K562 (cell line): ENCODE data around the gene CFAP141. TPM values are rescaled to one million over a fixed set of nuclear protein-coding genes. Genes with fewer than 3 reads are reported as not detected.

Source experiments
- EHMT2 ChIP-seq: fragments of 450-650 bp; IDR thresholded peaks from 2 replicates; pipeline ENCODE4 v1.6.1; 2018; ENCODE audit warnings: antibody characterized with exemption
- GATA2 ChIP-seq: sonication (generic); formaldehyde crosslinking; IDR thresholded peaks from 2 replicates; pipeline ENCODE4 v1.4.0; 2020; ENCODE audit warnings: mild to moderate bottlenecking, missing genetic modification reagents
- OTX1 ChIP-seq: fragments of 450-650 bp; formaldehyde crosslinking; IDR thresholded peaks from 2 replicates; pipeline ENCODE4 v1.4.0; 2022; ENCODE audit warnings: mild to moderate bottlenecking
- TEAD4 ChIP-seq, 2 experiments: sonication (generic) in 1 of 2; formaldehyde crosslinking in 1 of 2; IDR thresholded peaks; 2 replicates each; pipeline versions ENCODE4 v1.6.1 to v1.8.0; 2012 to 2022; ENCODE audit warnings: borderline replicate concordance in 1 of 2, inconsistent platforms in 1 of 2, low read length in 1 of 2, mild to moderate bottlenecking in 1 of 2, missing genetic modification reagents in 1 of 2
- ZNF224 ChIP-seq: sonication (generic); formaldehyde crosslinking; IDR thresholded peaks from 2 replicates; pipeline ENCODE4 v1.8.0; 2022; ENCODE audit warnings: mild to moderate bottlenecking, missing genetic modification reagents
- ZNF311 ChIP-seq: fragments of 250-450 bp; sonication (Bioruptor Pico); IDR thresholded peaks from 2 replicates; pipeline ENCODE4 v1.4.0; 2020; ENCODE audit warnings: mild to moderate bottlenecking, moderate library complexity
- polyA plus RNA-seq, 8 experiments: library from polyadenylated mRNA; depleted of rRNA in 4 of 8; stranded (reverse) in 5 of 8; unstranded in 3 of 8; fragments of >200 nt; fragmentation: Nextera tagmentation in 2 of 8; fragmentation: Illumina TruSeq in 1 of 8; extraction: Ambion mirVana in 2 of 8; extraction: Trizol in 1 of 8; gene quantifications; 2 replicates each; pipeline versions ENCODE4 v1.2.1 to v1.2.3, GENCODE V29; 2011 to 2014; ENCODE audit warnings: inconsistent platforms in 1 of 8, missing spikeins in 1 of 8
- total RNA-seq, 7 experiments: library from RNA; depleted of rRNA in 6 of 7; stranded (reverse); fragments of >200 nt in 6 of 7; fragmentation: Illumina TruSeq in 2 of 7; extraction: Trizol in 2 of 7; gene quantifications; 2 replicates each; pipeline versions ENCODE4 v1.2.1 to v1.2.3, GENCODE V29; 2011 to 2021; ENCODE audit warnings: low replicate concordance in 1 of 7
- TF ChIP-seq, protein P1 (sequence below), 2 experiments: fragments of 450-650 bp; formaldehyde crosslinking in 1 of 2; IDR thresholded peaks; 2 replicates each; pipeline versions ENCODE4 v1.4.0 to v1.6.1; 2014 to 2020; ENCODE audit warnings: mild to moderate bottlenecking in 2 of 2, borderline replicate concordance in 1 of 2, low read depth in 1 of 2
- TF ChIP-seq, protein P2 (sequence below): fragments of 250-450 bp; sonication (Bioruptor Pico); IDR thresholded peaks from 2 replicates; pipeline ENCODE4 v1.5.0; 2020; ENCODE audit warnings: mild to moderate bottlenecking, borderline replicate concordance

Gene CFAP141
- total and polyA plus RNA-seq, 9 of the 15 experiments (the other 6 are each of a cell fraction or from before 2014, with no cell fraction given) = not detected

DNA sequence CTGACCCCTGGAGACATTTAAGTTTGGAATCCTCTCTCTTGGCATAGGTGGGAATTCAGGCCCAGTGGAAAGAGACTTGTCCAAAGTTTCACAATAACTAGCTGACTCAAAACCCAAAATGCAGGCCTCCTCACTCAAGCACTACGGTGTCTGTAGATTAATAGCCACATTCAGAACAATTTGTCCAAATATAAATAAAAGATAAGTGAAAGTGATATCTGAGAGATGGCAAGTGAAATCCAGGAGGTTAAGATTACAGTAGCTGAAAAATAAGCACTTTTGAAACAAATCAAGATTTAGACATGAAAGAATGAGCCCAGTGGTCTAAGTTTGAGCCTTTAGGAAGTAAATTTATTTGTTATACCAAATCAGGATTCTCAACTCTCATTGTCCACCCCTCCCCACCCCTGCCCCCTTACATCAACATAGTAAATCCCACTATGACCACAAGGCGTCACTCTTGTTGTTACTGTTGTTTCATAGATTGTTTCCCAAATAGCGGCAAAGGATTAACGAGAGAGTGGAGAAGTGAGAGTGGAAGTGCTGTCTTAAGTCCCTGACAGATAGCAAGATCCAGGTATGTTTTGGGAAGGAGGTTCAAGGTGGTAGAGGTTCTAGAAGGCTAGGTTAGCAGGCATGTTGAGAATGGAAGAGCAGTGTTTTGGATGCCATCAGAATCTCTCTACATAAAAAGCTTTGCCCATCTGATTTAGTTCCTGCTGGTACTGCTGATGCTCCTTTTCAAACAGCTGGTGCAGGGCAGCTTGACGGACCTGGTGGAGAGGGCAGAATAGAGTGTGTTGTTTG, 7.2 kb downstream of the CFAP141 start (continued):
- TF ChIP-seq OTX1 (CRISPR knock-in tag) (no peak), ZNF311 (CRISPR knock-in tag) (no peak), ZNF224 (CRISPR knock-in tag) (no peak), GATA2 (CRISPR knock-in tag) (no peak), TEAD4 (IDR thresholded peaks at IDR 0.05; ENCODE audit: low read length) (0 out of 2 replicates have a peak, but pooled peaks have one; percentile 21), TEAD4 (CRISPR knock-in tag; IDR thresholded peaks at IDR 0.05; ENCODE audit: borderline replicate concordance) (no peak), EHMT2 (0 out of 2 replicates have a peak, but pooled peaks have one; percentile 37)
- TF ChIP-seq, protein P1, sequence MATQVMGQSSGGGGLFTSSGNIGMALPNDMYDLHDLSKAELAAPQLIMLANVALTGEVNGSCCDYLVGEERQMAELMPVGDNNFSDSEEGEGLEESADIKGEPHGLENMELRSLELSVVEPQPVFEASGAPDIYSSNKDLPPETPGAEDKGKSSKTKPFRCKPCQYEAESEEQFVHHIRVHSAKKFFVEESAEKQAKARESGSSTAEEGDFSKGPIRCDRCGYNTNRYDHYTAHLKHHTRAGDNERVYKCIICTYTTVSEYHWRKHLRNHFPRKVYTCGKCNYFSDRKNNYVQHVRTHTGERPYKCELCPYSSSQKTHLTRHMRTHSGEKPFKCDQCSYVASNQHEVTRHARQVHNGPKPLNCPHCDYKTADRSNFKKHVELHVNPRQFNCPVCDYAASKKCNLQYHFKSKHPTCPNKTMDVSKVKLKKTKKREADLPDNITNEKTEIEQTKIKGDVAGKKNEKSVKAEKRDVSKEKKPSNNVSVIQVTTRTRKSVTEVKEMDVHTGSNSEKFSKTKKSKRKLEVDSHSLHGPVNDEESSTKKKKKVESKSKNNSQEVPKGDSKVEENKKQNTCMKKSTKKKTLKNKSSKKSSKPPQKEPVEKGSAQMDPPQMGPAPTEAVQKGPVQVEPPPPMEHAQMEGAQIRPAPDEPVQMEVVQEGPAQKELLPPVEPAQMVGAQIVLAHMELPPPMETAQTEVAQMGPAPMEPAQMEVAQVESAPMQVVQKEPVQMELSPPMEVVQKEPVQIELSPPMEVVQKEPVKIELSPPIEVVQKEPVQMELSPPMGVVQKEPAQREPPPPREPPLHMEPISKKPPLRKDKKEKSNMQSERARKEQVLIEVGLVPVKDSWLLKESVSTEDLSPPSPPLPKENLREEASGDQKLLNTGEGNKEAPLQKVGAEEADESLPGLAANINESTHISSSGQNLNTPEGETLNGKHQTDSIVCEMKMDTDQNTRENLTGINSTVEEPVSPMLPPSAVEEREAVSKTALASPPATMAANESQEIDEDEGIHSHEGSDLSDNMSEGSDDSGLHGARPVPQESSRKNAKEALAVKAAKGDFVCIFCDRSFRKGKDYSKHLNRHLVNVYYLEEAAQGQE (IDR thresholded peaks at IDR 0.05; ENCODE audit: borderline replicate concordance) = peak; percentile 56; the same call in 1 of the 2 replicates
- TF ChIP-seq, protein P1 (CRISPR knock-in tag; IDR thresholded peaks at IDR 0.05; ENCODE audit: low read depth) = no peak
- TF ChIP-seq, protein P2, sequence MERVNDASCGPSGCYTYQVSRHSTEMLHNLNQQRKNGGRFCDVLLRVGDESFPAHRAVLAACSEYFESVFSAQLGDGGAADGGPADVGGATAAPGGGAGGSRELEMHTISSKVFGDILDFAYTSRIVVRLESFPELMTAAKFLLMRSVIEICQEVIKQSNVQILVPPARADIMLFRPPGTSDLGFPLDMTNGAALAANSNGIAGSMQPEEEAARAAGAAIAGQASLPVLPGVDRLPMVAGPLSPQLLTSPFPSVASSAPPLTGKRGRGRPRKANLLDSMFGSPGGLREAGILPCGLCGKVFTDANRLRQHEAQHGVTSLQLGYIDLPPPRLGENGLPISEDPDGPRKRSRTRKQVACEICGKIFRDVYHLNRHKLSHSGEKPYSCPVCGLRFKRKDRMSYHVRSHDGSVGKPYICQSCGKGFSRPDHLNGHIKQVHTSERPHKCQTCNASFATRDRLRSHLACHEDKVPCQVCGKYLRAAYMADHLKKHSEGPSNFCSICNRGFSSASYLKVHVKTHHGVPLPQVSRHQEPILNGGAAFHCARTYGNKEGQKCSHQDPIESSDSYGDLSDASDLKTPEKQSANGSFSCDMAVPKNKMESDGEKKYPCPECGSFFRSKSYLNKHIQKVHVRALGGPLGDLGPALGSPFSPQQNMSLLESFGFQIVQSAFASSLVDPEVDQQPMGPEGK (CRISPR knock-in tag) = no peak
